HS-5 (cell line): ENCODE results near the gene PLD3.

Source experiments
- DNase-seq: peaks from one replicate; pipeline ENCODE4 v3.0.0-alpha.2; 2012; ENCODE audit warnings: low read depth

PLD3 gene

GRCh38 chr19:40414542-40415535 is 66.3 kb downstream of the PLD3 start:
- DNase-seq, result no peak

GRCh38 chr19:40415768-40416167 is 67.3 kb downstream of the PLD3 start:
- DNase-seq, result no peak

- DNase-seq, result no peak
These were observed 68.6 kb downstream of the PLD3 start for GRCh38 chr19:40416918-40417642.

- no peak for DNase-seq
These were observed 69.1 kb downstream of the PLD3 start for GRCh38 chr19:40417643-40417981.

GRCh38 chr19:40418040-40418439 is 69.5 kb downstream of the PLD3 start:
- no peak for DNase-seq

GRCh38 chr19:40419066-40419612 is 70.6 kb downstream of the PLD3 start:
- no peak for DNase-seq

- no peak for DNase-seq
These were observed 71.3 kb downstream of the PLD3 start for GRCh38 chr19:40419780-40420179.

GRCh38 chr19:40420451-40420765 is 71.9 kb downstream of the PLD3 start:
- DNase-seq, result no peak

GRCh38 chr19:40420766-40421765 is 72.6 kb downstream of the PLD3 start:
- peak; percentile 81 for DNase-seq

GRCh38 chr19:40421993-40422747 is 73.7 kb downstream of the PLD3 start:
- no peak for DNase-seq

GRCh38 chr19:40422748-40423566 is 74.5 kb downstream of the PLD3 start:
- no peak for DNase-seq

GRCh38 chr19:40423938-40424337 is 75.4 kb downstream of the PLD3 start:
- DNase-seq, result no peak

GRCh38 chr19:40424637-40425449 is 76.3 kb downstream of the PLD3 start:
- no peak for DNase-seq

GRCh38 chr19:40425450-40426287 is 77.2 kb downstream of the PLD3 start, which contains the start of gene SERTAD1:
Gene SERTAD1, minus strand, starts transcription at chr19:40425992. Its CDS starts 2,446 bp downstream, at chr19:40423546.
- peak; percentile 94 for DNase-seq
